Measurements from ENCODE around the gene GPR107.

The GPR107 gene

DNA sequence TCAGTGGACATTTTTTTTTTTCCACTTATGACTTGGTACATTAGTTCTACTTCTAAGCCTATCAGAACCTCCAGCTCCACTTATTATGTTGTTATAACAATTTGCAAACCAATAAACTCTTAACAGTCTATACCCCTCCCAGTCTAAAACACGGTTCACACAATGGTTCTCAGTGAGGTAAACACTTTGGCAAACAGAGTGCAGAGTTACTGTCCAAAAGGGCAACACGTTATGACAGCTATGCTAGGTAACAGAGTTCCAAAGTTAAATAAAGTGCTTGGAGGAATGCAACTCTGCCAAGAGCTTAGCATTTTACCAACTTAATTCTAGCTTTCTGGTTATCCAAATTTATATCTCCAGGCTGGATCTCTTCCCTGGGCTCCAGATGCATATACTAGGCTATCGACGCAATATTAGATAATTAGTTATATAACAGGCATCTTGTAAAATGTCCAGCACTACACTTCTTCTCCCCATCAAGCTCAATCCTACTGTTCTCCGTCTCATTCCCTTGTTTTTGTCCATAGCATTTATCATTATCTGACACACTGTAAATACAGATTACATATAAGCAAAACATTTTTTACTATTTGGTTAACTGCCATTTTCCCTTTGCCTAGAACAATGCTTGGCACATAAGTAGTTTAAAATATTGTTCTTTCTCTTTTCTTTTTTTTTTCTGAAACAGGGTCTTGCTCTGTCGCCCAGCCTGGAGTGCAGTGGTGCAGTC lies 25.0 kb upstream of the GPR107 start:
- no peak for DNase-seq

DNA sequence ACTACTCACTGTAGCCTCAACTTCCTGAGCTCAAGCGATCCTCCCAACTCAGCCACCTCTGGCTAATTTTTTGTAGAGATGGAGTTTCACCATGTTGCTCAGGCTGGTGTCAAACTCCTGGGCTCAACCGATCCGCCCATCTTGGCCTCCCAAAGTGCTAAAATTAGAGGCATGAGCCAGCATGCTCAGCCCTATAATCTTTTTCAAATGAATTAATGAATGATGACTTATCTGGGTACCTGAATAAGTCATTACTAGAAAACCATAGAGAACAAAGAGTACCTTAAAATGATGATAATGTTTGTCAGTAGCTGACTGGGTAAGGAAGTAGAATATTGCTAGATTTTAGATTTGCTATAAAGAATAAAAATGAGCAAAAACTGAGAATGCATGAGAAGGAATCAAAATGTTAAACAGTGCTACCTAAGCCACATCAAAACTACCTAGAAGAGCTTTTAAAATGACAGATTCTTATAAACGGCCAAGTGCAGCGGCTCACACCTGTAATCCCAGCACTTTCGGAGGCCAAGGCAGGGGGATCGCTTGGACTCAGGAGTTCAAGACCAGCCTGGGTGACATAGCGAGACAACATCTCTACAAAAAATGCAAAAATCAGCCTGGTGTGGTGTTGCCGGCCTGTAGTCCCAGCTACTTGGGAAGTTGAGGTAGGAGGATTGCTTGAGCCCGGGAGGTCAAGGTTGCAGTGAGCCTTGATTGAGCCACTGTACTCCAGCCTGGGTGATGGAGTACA lies 24.3 kb upstream of the GPR107 start:
- DNase-seq, result no peak

DNA sequence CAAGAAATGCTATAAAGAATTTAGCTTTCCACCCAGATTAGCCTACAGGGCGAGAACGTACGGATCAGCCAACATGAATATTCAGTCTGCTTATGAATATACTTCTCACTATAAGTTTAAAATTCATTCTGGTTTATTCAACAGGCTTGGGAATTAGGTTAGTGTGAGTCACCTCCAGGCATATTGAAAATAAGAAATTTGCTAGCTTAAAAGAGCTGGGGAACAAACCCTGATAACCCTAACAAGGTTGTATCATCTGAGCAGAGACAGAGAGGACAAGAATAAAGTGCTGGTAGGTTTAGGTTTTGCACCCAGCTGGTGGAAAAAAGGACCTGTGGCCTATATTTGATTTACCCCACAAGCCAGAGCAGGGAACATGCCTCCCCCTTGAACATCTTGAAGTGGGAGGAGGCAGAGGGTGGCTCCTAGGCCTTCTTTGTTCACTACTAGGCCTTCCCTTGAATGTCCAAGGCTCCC lies 23.0 kb upstream of the GPR107 start:
- no peak for DNase-seq

DNA sequence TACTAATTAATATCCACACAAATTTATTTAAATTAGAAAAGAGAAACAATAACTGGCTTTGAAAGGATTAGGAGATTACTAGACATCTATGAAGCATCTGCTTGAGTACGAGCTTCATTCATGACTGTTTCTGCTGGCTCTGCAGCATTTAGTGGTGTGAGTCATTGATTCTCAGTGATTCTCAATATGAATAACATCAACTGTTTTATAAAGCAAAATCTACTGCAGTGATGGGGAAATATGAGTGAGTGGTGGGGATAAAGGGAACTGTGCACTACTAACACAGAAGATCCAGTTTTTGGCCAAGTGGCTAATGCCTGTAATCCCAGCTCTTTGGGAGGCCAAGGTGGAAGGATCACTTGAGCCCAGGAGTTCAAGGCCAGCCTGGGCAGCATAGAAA lies 19.1 kb upstream of the GPR107 start:
- peak; percentile 27 for DNase-seq

DNA sequence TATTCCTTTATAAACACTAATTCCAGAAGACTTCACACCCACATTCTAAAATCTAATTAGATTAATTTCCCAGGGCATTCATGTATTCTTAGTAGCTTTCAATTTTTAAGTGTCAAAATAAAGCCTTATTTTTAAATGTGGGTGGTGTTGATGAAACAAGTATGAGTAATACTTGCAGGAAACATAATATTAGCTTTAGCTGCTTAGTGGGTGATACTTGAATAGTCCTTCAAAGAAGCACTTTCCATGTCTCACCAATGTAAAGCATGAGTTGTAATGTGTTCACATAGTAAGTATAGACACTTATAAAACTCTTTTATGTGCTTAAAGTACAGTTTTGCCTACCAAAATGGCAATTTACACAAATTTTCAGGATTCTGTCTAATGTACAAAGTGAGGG lies 17.6 kb upstream of the GPR107 start:
- DNase-seq, result no peak

DNA sequence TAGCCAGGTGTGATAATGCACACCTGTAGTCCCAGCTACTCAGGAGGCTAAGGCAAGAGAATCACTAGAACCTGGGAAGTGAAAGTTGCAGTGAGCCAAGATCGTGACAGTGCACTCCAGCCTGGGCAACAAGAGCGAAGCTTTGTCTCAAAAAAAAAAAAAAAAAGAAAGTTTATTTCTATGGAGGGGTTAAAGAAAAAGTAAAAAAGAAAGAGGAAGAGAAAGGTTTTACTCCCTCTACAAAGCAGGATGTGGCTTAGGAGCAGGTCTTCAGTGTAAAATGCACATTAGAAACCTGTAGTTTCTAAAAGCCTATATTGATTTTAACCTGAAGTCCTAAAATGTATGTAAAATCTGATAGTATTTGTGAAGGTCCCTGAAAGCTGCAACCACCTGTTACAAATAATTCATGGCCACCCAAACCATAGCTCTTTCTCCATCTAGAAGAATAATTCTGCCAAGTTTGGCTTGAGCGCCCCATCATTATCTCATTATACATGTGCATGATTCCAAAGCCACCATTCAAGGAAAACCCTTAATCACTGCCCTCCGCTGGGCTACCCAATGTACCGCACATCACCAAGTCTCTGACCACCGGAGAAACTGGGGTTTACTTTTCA lies 14.1 kb upstream of the GPR107 start:
- DNase-seq, result peak; percentile 34

DNA sequence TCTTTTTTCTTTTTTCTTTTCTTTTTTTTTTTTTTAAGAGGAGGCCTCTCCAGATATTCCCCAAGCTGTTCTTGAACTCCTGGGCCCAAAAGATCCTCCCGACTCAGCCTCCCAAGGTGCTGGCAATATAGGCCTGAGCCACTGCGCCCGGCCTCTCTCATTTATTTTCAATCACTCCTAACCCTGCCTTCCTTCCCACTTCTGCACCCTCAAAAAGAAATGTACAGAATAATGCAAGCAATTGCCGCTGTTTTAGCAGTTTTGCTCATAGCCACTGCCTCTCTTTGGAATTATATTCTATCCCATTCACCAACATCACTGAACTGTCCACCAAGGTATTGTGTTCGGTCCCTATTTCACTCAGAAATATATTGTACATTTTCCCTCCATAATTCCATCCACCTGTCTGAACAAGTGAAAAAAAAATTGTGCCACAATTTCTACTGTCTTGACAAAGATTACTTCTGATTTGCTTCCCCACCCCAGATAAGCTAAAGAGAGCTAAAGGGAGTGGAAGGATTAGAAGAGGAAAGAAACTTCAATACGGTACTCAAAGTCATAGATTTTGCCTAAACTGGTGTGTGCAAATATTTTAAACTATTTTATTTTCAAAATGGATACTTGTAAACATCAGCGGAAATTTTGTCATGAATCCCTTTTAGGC lies 12.6 kb upstream of the GPR107 start:
- no peak for DNase-seq

DNA sequence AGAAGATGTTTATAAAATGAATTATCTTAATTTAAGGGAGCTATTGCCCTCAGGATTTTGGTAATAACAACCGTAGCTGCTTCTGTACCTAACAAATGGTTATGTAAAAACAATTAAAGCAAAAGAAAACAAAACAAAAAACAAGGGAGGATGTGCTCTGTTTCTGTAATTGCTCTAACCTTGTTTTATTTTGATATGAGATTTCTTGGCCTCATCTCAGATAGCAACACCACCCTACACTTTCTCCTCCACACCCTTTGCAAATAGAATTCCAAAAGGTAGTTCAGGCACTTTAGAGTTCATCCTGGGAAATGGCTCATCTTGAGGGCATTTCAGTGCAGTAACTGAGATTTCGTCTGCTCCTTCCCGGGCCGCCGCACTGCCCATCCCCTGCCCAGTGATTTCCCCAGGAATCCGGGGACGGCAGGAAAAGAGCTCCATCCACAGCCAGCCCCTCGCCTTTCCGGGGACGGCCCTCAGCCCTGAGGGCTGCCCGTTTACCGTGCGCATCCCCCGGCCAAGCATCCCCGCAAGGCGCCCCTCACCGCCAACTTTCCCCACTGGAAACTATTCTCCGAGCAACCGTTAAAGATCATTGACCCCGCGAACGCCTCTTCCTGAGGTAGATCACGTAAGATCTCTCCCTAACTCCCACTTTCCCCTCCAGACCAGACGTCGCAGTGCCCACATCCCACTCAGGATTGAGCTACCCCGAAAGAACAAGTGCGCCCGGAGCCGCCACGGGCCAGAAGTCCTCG lies 11.9 kb upstream of the GPR107 start:
- DNase-seq, result peak; percentile 50

DNA sequence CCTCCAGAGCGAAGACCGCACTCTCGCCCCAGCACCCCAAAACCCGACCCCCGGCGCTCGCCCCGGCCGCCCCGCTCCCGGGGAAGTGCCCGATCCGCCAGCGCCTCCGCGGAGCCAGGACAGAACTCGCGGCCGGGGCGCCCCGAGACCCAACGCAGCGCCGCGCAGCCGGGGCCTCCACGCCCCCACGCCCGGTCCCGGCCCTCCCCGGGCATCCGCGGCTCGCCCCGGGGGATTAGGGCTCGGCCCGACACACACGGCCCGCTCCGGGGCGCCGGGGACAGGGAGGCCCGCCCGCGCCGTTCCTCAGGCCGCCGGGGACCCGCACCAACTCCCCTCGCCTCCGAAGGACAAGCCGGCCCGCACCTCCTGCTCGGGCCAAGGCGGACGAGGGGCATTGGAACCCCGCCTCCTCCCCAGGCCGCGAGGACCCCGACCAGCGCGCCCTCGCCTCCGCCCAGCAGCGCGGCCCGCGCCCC lies 11.3 kb upstream of the GPR107 start:
- DNase-seq, result peak; percentile 52

DNA sequence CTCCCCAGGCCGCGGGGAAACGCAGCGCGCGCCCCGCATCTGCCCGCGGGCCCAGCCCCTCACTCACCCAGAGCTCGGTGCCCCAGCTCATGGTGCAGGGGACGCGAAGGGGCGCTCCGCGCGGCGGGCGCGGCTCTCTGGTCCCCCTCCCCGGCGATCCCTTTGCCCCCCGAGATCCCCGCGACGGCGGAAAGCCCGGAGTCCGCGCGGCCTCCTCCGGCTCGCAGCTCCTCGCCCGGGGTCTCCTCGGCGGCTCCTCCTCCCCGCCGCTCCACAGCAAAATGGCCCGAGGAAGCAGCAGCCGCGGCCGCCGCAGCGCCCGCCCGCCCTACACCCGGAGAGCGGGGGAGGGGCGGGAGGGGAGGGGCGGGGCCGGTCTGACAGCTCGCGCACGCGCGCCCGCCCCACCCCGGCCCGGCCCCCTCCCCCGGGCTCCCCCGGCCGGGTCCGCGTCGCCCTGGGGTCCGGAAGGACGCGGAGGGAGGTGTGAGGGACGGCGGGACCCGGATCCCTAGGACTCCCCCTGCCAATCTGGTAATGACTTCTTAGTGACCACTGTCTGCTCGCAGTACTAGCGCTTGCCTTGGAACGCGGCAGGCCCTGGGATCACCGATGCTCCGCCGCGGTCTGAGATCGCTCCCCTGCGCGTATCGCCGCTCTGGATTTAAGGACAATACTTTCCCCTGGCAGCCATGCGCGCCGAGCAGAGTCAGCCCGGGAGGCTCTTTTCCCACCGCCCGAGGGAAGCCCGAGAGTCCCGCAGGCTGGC lies 10.6 kb upstream of the GPR107 start, which contains the start of gene FNBP1:
Gene FNBP1 (minus strand): TSS at position 305 of the 769 bp plus-strand sequence. CDS start 214 bp downstream, at position 91.
- DNase-seq, result peak; percentile 89

DNA sequence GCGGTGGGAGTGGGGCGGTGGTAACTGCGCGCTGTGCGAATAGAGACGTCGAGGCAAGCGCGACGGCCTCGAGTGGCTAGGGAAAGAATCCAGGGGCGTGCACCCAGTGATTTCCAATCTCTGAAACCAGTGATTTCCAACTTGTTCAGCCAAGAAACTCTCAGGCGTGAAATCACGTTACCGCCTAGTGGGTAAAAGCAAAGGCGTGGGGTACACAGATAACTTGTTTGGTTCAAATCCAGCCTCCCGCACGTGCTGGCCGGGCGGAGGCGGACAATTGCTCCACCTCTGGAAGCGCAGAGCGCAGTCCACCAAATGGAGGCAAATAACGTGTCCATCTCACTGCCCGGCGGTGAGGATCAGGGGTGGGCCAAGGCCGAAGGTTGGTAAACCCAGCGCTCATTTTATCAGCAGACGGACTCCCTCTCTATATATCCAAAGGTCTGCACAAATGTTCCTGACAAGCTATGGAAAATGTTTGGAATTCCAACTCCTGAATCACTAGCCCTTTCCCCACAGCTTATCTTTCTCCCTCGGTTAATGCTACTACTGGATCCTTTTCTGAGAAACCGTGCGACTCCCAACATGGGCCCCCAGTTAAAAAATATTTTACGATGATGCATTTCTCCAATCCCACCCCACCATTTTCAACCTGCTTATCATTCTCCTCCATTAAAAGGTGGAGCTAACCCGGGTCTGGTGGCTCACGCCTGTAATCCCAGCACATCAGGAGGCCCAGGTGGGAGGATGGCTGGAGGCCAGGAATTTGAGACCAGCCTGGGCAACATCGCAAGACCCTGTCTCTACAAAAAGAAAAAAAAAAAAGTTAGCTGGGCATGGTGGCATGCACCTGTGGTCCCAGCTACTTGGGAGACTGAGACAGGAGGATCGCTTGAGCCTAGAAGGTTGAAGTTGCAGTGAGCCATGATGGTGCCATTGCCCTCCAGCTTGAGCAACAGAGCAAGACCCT lies 9.8 kb upstream of the GPR107 start:
- DNase-seq, result no peak

DNA sequence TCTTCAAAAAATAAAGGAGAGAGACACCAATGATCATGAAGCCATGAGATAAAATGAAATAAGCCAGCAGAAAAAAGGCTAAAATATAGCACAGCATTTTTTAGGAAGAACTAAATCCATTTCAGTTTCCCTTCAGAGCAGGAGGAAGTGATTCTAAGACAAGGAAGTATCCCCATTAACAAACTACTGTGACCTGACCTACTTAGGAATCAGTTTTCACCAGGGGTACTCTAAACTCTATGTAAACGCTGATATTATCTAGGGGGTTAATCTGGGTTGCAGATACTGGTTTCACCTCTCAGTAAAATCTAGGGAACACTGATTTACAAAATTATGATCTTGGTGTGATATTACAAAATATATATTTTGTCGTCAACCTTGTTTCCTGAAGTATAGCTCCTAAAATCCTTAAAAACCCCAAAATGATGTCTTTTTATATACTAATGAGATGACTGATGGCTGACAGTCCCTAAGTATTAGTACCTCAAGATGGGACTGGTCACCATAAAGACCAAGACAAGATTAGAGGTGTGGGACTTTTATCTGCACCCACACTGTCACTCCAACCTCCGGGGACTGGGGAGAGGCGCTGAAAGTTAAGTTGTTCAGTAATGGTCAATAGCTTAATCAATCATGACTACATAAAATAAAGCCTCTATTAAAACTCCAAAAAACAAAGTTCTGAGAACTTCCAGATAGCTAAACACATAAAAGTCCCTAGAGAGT lies 7.8 kb upstream of the GPR107 start:
- no peak for DNase-seq

DNA sequence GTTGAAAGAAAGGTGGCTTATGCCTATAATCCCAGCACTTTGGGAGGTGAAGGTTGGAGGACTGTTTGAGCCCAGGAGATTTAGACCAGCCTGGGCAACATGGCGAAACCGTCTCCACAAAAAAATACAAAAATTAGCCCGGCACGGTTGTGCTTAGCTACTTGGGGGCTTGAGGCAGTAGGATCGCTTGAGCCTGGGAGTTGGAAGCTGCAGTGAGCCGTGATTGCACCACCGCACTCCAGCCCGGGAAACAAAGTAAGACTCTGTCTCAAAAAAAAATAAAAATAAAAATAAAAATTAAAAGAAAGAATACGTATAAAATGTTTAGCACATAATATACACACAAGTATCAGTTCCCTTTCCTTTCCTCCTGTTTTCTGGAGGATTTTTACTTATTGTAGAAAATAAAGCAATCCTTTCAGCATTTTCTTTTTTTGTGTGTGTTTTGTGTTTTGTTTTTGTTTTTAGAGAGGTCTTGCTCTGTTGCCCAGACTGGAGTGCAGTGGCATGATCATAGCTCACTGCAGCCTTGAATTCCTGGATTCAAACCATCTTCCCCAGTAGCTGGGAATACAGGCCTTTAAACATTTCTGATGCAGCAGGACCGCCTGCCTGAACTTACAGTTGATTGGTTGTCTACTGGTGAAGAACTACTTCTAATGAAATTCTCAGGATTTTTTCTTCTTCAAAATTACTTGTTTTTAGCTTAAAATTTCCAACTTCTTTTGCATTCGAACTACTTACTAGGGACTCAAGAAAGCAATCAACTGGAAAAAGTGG lies 4.1 kb upstream of the GPR107 start:
- no peak for DNase-seq

DNA sequence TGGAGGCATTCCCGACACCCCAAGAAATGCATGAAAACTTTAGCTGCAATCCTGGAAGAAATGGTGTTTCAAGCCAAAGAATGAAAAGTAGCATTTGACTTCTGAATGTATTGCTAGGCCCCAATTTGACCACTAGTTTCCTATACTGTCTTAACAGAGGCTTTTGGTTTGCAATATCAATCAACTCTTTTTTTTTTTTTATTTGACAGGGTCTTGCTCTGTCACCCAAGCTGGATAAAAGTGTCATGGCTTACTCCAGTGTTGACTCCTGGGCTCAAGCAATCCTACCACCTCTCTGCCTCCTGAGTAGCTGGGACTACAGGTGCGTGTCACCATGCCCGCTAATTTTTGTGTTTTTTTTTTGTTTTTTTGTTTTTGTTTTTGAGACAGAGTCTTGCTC lies 3.2 kb upstream of the GPR107 start:
- no peak for DNase-seq

DNA sequence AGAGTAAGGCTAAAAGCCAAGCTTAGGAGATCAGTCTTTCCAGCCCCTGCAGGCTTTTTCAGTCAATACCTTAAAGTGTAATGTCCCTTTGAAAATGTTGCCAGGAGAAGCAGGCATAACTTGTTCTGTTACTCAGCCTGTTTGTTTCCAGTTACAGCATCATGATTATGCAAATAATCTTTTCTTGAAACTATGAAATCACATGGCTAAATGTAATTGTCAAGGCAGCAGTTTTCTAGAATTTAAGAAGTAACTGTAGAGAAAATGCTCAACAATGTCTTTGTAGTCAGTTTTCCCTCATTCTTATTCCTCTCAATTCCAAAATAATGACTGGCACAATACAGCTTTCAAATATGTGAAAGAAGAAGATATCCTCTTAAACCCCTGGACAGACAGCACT lies 1.9 kb upstream of the GPR107 start:
- no peak for DNase-seq

DNA sequence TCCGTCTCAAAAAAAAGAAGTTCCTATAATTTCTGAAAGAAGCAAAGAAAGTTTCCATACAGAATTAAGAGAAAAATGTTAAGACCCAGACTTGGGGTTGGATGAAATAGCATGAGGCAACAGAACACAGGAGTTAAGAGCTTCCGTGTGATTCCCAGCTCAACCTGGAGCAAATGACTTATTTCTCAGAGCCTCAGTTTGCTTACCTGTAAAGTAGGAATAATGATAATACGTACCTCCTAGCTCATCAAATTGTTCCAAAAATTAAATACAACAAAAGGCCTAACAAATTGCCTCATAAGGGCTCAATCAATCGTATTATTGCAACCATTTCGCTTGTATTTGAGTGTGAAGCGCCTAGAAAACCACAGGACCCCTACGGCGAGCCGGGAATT lies 600 bp upstream of the GPR107 start:
- no peak for DNase-seq

DNA sequence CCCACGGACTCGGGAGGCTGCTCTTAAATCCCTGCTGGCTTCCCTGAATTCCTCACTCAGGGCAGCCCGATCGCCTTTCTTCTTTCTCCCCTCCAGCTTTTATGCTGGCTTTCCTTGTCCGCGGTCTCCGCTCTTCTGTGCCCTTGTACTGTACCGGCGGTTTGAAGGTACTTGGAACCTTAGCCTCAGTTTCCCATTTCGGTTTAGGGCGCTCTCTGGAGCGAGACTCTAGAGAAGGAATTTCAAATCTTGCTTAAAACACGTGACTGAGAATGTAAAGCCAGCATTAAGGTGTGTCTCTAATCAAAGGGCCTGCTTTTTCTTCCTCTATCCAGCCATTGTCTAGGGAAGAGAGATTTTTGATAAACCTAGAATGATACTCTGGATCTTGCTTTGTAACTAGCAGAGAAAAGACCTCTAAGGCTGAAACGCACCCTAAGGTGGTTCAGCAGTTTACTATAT lies 650 bp downstream of the GPR107 start:
- peak; percentile 22 for DNase-seq

DNA sequence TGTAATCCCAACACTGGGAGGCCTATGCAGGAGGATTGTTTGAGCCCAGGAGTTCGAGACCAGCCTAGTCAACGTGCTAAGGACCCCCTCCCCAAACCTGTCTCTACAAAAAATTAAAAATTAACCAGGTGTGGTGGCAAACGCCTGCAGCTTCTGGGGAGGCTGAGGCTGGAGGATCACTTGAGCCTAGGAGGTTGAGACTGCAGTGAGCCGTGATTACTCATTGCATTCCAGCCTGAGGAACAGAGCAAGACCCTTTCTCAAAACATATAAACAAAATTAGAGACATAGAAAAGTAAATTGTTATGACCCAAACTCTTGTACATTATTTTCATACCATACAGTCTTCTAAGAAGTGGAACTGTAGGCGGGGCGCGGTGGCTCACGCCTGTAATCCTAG lies 1.1 kb downstream of the GPR107 start:
- no peak for DNase-seq

DNA sequence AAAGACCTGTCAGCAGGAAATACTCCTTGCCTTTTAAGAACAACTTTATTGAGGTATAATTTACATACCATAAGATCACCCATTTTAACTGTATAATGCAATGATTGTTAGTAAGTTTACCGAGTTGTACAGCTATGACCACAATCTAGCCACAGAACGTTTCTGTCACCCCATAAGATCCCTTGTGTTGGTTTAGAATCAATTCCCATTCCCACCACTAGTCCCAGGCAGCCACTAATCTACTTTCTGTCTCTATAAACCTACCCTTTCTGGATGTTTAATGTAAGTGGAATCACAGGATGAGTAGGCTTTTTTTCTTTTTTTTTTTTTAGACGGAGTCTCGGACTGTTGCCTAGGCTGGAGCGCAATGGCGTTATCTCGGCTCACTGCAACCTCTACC lies 4.4 kb downstream of the GPR107 start:
- DNase-seq, result peak; percentile 17
